IPS DF 19.7 (cell line): ENCODE data around the gene OTUD6A.

Source experiments
- DNase-seq: peaks from one replicate; pipeline ENCODE4 v3.0.0-alpha.2; 2013; ENCODE audit warnings: low read depth, low spot score

Gene OTUD6A, protein sequence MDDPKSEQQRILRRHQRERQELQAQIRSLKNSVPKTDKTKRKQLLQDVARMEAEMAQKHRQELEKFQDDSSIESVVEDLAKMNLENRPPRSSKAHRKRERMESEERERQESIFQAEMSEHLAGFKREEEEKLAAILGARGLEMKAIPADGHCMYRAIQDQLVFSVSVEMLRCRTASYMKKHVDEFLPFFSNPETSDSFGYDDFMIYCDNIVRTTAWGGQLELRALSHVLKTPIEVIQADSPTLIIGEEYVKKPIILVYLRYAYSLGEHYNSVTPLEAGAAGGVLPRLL

DNA sequence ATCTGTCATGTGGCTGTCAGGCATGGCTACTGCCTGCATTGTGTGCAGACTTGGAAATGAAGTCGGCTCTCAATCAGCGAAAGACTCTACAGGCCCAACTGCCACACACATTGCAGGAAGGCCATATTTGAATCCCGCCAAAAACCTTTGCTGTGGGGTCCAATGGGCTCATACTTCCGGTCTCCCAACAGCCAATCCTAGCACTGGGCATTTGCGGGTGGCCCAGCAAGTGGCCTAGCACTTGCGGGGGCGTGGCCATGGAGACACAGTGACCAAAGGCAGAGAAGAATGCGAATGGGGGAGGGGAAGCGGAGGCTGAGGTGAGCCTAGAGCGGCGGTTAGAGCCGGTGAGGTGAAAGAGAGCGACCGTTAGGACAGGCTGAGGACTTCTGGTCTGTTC is at the start of gene OTUD6A:
OTUD6A (plus strand) TSS at position 382 of the 400 bp plus-strand sequence. CDS start 68 bp downstream, outside the sequence.
- no peak for DNase-seq

DNA sequence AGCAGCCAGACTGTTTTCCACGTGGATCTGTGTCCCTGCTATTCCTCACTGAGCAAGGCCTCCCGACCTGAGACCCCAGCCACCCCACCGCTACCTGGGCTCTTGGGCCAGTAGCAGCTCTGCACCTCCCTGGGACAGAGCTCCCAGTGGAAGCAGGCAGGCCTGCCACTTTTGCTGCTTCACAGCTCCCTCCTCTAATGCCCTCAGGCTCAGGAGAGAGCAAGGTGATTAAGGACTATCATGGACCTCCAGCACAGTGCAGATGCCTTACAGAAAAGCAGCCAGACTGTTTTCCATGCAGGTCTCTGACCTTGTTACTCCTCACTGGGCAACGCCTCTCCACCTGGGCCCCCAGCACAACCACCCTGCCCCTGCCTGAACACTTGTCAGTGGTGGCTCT is 49.5 kb upstream of the OTUD6A start:
- no peak for DNase-seq

DNA sequence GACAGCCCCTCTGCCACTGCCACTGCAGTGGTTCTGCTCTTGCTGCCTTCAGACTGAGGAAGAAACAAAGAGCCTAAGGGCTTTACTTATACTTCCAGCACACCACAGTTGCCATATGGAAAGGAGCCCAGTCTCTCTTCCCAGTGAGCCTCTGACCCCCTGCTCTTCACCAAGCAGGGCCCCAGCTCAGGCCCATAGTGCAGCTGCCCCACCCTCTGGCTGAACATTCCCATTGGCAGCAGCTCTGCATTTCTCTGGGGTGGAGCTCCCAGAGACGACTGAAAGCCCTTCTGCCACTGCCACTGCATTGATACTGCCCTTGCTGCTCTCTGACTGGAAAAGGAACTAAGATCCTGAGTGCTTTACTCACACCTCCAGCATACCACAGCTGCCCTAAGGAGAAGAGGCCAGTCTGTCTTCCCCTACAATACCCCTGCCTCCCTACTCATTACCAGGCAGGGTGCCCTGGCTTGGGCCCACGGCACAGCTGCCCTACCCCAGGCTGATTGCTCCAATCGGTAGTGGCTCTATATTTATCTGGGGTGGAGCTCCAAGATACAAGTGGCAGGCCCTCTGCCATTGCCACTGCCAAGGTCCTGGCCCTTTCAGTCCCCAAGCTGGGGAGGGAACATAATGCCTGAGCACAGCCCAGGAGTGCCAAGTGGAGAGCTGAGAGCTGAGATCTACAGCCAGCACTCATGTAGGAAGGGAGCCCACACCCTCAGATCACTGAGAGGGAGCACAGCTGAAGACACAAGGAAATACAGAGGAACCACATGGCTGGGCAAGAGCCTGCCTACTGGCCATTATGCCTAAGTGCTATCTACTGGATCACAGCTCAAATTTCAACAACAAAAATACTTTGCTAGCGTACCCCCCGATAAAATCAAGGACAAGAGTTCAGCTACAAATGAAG is 48.5 kb upstream of the OTUD6A start:
- no peak for DNase-seq

DNA sequence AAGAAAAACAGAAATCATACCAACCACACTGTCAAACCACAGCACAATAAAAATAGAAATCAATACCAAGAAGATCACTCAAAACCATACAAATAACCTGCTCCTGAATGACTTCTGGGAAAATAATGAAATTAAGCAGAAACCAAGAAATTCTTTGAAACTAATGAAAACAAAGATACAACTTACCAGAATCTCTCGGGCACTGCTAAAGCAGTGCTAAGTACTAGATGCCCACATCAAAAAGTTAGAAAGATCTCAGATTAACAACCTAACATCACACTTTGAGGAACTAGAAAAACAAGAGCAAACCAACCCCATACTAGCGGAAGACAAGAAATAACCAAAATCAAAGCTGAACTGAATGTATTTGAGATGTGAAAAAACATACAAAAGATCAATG is 45.7 kb upstream of the OTUD6A start:
- DNase-seq: no peak

DNA sequence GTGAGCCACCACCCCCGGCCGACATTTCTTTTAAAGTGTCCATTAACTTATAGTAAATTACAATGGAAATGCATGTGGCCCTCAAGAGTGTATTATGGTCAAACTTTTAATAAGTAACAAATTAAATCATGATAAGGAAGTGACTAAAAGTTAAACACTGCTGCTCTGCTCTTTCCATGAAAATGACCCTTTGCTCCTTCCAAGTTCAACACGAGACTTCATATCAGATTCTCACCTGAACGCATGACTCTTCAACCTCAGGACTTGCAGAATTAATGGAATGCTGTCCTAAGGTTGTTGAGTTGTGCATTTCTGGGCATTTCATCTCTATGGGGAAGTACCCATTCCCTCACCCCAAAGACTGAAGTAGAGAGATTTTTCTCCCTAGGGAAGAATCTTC is 39.6 kb upstream of the OTUD6A start:
- DNase-seq: no peak

DNA sequence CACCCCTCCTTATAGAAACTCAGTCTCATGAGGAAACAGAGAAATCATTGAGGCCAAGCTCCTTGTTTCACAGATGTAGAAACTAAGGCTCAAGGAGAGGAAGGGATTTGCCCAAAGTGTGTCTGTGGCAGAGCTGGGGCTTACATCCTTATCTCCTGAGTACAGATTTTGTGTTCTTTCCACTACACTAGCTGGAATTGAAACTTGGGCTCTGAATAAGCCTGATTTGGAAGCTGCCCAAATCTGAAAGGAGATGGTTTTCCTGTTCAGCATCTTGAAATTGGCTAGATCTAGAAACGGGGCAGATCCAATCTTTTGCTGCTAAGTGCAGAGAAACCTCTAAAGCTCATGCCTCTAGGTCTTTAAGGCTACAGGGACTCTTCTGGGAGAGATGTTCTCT is 36.8 kb upstream of the OTUD6A start:
- DNase-seq: no peak

DNA sequence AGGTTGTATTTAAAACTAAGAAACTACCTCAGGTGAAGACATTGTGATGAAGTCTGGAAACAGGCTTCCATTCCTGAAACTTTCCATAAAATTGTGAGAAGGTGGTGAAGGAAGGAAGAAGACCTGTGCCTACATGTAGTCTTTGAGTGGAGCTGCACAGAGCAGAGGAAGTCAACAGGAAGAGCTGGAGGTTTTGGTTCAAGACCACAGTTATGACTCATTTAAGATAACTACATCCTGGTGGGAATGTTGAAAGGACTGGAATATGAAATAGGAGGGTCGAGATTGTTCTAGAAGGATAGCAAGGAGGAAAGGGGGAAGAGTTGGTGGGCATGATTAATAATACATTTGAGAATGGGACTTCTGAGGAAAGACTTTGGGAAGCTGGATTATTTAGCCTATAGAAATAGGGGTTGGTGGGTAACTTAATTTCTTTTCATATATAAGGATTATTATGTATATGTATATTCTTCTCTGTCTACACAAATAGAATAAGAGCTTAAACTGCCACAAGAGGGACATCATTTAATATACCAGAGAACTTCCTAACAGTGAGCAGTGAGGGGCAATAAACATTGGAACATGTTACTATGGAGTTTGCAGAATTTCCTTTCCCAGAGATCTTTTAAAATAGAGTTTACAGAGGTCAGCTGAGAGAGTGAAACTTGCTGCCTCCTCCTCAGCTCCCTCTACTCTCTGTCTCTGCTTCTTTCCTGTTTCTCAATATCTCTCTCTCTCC is 36.0 kb upstream of the OTUD6A start:
- DNase-seq: no peak

DNA sequence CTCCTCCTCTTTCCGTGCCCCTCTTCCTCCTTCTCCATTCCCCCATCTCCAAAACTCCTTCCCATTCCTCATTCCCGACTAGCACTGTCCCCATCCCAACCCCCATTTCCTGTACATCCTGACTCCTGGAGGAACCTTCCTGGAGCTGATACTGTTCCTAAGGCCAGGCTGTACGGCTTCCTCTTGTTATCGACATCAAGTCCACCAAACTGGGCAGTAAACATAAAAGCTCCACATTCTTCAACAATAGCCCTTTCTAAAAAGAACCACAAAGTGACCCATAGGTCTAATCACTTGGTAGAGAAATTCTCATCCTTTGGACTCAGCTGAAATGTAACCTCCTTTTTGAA is 35.4 kb upstream of the OTUD6A start:
- DNase-seq: no peak

DNA sequence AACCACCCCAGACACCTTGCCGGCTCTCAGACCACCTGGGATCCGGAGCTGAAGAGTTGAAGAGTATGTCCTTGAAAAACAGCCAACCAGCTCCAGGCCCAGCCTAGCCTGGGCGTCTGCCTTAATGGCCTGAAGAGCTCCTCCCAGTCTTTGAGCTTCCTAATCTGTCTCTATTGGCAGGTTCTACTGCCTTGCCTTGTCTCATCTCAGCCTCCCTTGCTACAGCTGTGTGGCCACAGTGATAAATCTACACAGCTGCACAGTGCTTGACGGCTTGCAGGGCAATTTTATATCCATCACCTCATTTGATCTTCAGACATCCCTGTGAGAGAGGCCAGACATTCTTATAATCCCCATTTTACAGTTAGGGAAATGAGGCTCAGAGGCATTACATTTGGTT is 32.4 kb upstream of the OTUD6A start:
- no peak for DNase-seq

DNA sequence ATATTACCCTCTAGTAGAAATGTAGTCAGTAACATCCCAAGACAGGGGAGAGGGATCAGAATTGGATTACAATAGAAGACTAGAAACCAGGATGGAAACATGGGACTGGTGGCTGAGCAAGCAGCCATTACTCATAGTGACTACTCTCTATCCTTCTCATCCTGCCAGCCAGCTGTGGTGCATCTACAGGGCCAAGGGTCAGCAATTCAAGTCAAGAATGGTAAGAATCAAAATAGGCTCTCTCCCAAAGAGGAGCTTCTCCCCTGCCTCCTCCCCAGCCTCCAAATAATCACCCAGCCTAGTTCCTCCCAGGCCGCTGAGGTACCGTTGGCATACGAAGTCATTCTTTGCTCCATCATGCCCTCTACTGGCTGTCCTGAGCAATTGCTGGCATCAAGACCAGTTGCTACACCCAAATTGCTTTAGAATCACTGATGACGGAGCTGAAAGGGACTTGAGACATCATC is 31.9 kb upstream of the OTUD6A start:
- no peak for DNase-seq

DNA sequence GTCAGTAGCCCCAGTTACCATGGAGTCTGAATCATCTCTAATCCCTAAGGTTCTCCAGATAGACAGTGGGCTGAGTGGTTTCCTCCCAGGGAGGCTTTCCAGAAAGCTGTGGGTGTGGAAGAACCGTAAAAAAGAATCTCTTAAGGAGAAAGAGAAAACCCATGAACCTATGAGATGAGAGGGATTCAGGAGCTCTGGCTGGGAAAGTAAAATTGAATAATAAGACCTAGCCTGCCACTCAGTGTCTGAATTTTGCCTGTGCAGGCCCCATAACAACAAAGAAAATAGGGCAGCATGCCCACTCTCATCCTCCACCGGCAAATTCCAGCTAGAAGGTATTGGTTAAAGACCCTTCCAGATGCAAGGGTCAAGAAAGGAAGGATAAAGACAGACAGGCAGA is 29.5 kb upstream of the OTUD6A start:
- no peak for DNase-seq

DNA sequence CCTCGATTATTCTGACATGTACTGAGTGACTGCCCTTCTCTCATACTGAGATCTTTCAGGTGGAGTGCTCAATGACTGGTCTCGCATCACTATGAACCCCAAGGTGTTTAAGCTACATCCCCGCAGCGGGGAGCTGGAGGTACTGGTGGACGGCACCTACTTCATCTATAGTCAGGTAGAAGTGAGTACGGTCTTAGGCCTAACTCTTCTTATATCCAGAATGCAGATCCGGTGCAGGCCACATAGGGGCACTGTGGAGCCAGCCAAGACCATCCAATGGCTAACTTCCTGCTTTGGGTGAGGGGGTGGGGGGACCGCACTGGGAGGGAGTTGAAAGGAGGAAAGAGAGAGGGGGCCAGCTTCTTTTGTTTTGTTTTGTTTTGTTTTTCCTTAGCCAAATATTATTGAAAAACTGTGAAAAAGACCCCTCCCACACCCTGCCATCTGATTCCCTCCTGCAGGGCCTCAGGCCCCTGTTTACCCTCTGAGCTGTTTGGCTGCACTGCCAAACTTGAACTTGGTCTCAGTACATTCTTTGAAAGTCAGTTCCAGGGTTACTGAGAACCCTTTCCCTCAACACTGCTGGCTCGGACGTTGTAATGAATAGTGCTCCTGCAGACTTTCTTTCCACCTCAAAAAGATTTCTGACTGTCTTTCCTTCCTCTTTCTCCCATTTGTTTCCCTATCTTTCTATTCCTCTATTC is 28.8 kb upstream of the OTUD6A start:
- no peak for DNase-seq

DNA sequence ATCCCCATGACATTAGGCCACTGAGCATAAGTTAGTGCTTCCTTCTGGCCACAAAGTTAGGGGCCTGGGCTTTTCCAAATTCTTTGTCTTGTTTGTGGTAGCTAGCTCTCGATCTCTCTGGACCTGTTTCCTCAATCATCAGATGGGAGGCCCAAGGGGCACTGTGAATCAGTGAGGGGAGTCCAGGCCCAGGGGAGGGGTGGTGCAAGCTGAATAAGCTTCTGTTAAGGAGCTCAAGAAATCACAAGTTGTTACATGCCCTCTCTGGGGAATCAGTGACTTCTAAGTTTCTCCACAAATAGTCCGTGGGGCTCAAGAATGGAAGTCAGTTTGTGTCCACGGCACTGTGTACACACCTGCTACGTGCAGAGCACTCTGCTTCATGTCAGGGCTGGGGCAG is 27.6 kb upstream of the OTUD6A start:
- DNase-seq: no peak

DNA sequence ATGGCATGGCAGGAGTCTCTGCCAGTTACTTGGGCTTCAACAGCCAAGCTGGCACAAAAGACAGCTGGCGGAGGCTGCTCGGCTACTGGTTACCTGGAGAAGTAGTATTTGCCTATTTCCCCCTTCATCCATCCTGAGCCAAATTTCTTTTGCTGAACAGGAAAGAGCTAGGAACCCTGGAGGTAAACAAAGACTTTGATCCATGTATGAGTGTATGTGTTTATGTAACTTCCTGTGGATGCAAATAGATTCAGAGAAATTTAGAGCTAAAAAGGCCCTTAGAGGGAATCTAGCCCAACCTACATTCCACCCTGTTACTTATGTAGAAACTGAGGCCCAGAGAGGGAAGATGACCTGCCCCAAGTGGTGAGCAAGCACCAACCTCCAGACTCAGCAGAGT is 23.7 kb upstream of the OTUD6A start:
- DNase-seq: no peak

DNA sequence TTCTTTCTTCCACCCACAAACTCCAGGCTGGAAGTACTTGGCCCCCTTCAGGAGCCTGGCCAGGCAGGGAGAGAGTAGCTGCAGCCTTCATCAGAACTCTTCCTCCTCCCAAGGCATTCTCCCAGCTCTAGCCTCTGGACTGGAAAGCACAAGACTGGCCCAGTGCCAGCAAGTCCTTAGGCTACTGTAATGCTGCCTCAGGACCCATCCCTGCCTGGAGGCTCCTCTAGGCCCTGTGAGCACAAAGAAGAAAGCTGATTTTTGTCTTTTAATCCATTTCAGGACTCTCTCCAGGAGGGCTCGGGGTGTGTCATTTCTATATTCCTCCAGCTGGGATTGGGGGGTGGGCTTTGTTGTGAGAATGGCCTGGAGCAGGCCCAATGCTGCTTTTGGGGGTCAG is 23.3 kb upstream of the OTUD6A start:
- DNase-seq: no peak

DNA sequence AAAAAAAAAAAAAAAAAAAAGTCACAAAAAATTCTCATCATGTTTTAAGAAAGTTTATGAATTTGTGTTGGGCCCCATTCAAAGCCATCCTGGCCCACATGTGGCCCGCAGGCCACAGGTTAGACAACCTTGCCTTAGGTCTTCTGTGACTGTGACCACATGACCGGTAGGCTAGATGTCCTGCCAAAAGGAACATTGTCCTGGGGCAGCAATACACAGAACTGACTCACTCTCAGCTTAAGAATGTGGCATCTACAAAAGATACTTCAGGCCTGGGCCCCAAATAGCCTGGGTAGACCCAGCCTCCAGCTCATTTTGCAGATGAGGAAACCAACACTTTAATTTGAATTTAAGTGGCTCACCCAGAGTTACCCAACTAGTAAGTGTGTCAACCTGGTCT is 22.5 kb upstream of the OTUD6A start:
- no peak for DNase-seq

DNA sequence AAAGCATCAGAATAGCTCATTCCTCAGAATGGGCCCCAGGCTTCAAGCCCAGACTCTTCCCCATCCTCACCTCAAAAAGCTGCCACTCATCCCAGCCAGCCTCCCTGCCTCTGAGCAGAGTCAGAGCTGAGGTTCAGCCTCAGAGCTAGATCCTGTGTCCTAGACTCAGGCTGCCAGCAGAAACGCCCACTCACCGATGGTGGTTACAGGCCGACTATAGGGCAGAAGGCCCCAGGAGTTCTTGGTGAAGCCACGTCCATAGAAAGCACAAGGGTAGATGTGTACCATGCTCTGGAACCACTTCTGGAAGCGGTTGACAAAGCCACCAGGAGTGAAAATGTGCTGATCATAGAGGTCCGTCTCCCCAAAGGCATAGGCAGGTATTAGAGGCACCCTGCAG is 20.3 kb upstream of the OTUD6A start:
- no peak for DNase-seq

DNA sequence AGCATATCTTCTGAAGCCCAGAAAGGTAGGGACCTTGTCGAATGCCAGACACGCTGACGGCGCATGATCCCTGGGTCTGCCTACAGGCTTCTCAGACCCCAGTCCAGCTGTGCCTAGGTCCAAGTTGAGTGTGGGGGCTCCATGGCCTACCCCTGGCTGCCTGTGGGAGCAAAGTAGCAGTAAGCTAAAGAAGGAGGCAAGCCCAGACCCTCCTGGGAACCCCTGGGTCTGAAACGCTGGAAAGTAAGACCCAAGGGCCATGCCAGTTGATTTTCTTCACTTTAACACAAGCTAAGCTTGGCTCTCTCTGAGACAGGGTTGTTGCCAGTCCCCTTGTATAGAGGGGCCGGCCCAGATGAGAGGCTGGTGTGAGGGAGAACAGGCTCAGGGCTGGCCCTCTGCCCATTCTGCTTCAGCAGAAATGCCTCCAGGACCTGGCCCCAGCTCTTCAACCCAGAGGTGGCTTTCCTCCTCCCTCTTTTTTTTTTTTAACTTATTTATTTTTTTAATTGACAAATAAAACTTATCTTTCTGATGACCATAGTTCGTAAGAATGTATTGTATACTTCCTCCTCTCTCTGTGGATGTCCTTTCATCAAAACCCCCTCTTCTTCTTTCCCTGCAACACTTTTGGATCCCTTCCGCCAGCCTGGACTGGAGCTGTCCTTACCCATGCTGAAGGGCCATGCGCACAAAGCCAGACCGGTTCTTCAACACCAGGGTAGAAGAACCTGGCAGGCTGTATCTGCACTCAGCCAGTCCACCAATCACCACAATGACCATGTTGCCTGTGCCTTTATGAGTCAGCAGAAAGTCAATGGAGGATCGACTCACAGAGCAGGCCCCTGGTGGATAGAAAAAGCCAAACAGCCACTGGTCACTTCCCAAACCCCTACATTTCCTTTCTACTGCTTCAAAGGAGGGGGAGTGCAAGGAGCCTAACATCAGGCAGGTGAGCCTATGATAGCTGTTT is 19.6 kb upstream of the OTUD6A start:
- no peak for DNase-seq

DNA sequence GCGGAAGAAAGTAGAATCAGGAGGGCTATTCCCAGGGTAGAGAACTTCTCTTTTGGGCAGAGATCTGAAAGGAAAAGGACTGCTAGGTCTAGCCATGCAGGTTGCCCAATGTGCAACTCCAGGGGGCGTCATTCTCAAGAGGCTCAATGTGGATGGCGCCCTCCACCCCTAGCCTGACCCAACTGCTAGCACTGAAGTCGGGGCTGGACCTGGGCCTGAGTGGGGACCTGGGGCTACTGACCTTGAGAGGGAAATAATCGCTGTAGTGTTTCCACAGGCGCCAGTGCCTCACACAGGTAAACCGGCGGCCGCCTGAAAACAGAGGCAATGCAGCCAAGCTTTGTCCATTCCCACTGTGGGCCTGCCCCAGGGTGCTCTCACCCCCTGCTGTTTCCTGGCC is 18.6 kb upstream of the OTUD6A start:
- no peak for DNase-seq

DNA sequence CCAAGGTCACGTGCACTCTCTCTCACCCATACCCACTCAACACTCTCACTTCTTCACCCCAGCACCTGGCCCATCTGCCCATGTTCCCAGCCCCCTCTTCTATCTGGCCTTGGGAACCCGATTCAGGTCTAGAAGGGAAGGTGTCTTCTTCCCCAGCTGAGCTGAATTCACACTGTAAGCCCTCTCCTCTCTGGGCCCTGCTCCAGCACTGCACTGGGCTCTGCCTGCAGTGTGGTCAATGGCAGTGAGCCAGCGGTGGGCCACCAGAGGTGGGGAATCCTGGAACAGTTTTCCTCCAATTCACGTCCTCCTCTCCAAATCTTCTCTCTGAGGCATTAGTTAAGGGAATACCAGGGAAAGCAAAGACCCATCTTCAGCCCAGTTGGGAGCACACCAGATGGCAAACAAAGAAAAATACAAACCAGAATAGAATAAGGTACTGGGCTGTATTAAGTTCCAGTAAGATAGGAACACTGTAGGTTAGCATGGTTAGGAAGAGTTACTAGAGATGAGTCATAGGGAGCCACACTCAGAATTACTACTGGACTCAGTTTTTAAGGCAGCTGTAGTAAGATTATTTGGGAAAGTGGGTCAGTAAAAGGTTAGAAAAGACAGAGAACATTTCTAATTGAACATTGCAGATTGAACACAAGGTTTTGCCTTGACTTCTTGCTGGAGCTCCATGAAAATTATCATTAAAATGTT is 17.6 kb upstream of the OTUD6A start:
- DNase-seq: no peak
